ENCODE results near the gene RABGGTA. TPM values are rescaled to one million over a fixed set of nuclear protein-coding genes. Genes with fewer than 3 reads are reported as not detected.
A peak's percentile ranks its signal among the peaks of the same experiment; 100 is the strongest.

The RABGGTA gene
- total and polyA plus RNA-seq, 2 experiments from 2014 or later: 17.6 to 20.7 TPM

- Histone ChIP-seq H2AFZ (no peak overlapping the region), H4K20me1 (replicated peaks; ENCODE audit: insufficient read depth) (no peaks in the 10 kb centered on the region; the same call in 1 of the 2 replicates), H3K4me1 (ENCODE audit: insufficient read depth) (no peaks in the 10 kb centered on the region), H3K4me3 (no peak overlapping the region), H3K4me2 (no peak overlapping the region), H3F3A (replicated peaks; ENCODE audit: low read depth) (no peaks in the 10 kb centered on the region), H3K27ac (ENCODE audit: low read depth) (no peak overlapping the region), H3K27me3 (ENCODE audit: insufficient read depth) (no peaks in the 10 kb centered on the region), H3K36me3 (ENCODE audit: insufficient read depth) (no peaks in the 10 kb centered on the region), H3K9me2 (ENCODE audit: insufficient read depth) (no peaks in the 10 kb centered on the region), H3K79me2 (replicated peaks; ENCODE audit: insufficient read depth) (no peaks in the 10 kb centered on the region)
- no peak overlapping the region for H3K4me3 Mint-ChIP-seq
- peaks cover 10% of the 10 kb centered on the region for H3K27me3 Mint-ChIP-seq (ENCODE audit: insufficient read depth, low read depth, poor library complexity)
- no peaks in the 10 kb centered on the region for H3K9me3 Mint-ChIP-seq
- ATAC-seq (no peak), DNase-seq (ENCODE audit: low spot score) (no peak)
- TF ChIP-seq, protein P1, sequence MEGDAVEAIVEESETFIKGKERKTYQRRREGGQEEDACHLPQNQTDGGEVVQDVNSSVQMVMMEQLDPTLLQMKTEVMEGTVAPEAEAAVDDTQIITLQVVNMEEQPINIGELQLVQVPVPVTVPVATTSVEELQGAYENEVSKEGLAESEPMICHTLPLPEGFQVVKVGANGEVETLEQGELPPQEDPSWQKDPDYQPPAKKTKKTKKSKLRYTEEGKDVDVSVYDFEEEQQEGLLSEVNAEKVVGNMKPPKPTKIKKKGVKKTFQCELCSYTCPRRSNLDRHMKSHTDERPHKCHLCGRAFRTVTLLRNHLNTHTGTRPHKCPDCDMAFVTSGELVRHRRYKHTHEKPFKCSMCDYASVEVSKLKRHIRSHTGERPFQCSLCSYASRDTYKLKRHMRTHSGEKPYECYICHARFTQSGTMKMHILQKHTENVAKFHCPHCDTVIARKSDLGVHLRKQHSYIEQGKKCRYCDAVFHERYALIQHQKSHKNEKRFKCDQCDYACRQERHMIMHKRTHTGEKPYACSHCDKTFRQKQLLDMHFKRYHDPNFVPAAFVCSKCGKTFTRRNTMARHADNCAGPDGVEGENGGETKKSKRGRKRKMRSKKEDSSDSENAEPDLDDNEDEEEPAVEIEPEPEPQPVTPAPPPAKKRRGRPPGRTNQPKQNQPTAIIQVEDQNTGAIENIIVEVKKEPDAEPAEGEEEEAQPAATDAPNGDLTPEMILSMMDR (conservative IDR thresholded peaks at IDR 0.05; ENCODE audit: low read depth in 2 of 2): peak; percentile 36 to 45
- TF ChIP-seq POLR2AphosphoS5 (IDR thresholded peaks at IDR 0.05; ENCODE audit: low read depth): no peak
- TF ChIP-seq, protein P2, sequence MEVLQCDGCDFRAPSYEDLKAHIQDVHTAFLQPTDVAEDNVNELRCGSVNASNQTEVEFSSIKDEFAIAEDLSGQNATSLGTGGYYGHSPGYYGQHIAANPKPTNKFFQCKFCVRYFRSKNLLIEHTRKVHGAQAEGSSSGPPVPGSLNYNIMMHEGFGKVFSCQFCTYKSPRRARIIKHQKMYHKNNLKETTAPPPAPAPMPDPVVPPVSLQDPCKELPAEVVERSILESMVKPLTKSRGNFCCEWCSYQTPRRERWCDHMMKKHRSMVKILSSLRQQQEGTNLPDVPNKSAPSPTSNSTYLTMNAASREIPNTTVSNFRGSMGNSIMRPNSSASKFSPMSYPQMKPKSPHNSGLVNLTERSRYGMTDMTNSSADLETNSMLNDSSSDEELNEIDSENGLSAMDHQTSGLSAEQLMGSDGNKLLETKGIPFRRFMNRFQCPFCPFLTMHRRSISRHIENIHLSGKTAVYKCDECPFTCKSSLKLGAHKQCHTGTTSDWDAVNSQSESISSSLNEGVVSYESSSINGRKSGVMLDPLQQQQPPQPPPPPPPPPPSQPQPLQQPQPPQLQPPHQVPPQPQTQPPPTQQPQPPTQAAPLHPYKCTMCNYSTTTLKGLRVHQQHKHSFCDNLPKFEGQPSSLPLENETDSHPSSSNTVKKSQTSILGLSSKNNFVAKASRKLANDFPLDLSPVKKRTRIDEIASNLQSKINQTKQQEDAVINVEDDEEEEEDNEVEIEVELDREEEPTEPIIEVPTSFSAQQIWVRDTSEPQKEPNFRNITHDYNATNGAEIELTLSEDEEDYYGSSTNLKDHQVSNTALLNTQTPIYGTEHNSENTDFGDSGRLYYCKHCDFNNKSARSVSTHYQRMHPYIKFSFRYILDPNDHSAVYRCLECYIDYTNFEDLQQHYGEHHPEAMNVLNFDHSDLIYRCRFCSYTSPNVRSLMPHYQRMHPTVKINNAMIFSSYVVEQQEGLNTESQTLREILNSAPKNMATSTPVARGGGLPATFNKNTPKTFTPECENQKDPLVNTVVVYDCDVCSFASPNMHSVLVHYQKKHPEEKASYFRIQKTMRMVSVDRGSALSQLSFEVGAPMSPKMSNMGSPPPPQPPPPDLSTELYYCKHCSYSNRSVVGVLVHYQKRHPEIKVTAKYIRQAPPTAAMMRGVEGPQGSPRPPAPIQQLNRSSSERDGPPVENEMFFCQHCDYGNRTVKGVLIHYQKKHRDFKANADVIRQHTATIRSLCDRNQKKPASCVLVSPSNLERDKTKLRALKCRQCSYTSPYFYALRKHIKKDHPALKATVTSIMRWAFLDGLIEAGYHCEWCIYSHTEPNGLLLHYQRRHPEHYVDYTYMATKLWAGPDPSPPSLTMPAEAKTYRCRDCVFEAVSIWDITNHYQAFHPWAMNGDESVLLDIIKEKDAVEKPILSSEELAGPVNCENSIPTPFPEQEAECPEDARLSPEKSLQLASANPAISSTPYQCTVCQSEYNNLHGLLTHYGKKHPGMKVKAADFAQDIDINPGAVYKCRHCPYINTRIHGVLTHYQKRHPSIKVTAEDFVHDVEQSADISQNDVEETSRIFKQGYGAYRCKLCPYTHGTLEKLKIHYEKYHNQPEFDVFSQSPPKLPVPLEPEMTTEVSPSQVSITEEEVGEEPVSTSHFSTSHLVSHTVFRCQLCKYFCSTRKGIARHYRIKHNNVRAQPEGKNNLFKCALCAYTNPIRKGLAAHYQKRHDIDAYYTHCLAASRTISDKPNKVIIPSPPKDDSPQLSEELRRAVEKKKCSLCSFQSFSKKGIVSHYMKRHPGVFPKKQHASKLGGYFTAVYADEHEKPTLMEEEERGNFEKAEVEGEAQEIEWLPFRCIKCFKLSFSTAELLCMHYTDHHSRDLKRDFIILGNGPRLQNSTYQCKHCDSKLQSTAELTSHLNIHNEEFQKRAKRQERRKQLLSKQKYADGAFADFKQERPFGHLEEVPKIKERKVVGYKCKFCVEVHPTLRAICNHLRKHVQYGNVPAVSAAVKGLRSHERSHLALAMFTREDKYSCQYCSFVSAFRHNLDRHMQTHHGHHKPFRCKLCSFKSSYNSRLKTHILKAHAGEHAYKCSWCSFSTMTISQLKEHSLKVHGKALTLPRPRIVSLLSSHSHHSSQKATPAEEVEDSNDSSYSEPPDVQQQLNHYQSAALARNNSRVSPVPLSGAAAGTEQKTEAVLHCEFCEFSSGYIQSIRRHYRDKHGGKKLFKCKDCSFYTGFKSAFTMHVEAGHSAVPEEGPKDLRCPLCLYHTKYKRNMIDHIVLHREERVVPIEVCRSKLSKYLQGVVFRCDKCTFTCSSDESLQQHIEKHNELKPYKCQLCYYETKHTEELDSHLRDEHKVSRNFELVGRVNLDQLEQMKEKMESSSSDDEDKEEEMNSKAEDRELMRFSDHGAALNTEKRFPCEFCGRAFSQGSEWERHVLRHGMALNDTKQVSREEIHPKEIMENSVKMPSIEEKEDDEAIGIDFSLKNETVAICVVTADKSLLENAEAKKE (CRISPR knock-in tag; IDR thresholded peaks at IDR 0.05): no peak
- TF ChIP-seq, protein P3, sequence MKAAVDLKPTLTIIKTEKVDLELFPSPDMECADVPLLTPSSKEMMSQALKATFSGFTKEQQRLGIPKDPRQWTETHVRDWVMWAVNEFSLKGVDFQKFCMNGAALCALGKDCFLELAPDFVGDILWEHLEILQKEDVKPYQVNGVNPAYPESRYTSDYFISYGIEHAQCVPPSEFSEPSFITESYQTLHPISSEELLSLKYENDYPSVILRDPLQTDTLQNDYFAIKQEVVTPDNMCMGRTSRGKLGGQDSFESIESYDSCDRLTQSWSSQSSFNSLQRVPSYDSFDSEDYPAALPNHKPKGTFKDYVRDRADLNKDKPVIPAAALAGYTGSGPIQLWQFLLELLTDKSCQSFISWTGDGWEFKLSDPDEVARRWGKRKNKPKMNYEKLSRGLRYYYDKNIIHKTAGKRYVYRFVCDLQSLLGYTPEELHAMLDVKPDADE (IDR thresholded peaks at IDR 0.05): no peak
- H3K36me3 Mint-ChIP-seq (ENCODE audit: low read depth): no peaks in the 10 kb centered on the region
- 0 out of 2 replicates have a peak overlapping the region, but pooled peaks have one; percentile 60 for H3K27ac Mint-ChIP-seq
- H3K4me1 Mint-ChIP-seq: no peaks in the 10 kb centered on the region; the same call in 2 of the 3 replicates
These were observed 8.1 kb upstream of the RABGGTA start for GRCh38 chr14:24279301-24280186.

Data from GM23338 (cell line).